Mesenchymal stem cell (in vitro differentiated cells and primary cell): Measurements from ENCODE around the gene F8.
"Not testable (repeated sequence)": the region's sequence is repeated elsewhere in the genome, so short reads cannot be mapped to it uniquely, and the experiment has no call there.

ENCODE experiments used
- DNase-seq: peaks from one replicate; pipeline ENCODE4 v3.0.0-alpha.2; 2013
- H2AFZ ChIP-seq: one replicate; pipeline ENCODE4 v1.6.1; 2013; ENCODE audit warnings: low read depth, mild to moderate bottlenecking, control low read depth, inconsistent platforms, low read length, moderate library complexity
- H2AK5ac ChIP-seq: 2 replicates; pipeline ENCODE4 v1.6.1; 2013; ENCODE audit warnings: low read length, moderate library complexity, mild to moderate bottlenecking, inconsistent platforms; ENCODE audit not compliant: severe bottlenecking
- H2BK120ac ChIP-seq: one replicate; pipeline ENCODE4 v1.6.1; 2013; ENCODE audit warnings: low read depth, mild to moderate bottlenecking, inconsistent platforms, low read length, moderate library complexity
- H2BK12ac ChIP-seq, 2 experiments: one replicate each; pipeline ENCODE4 v1.6.1; 2013; ENCODE audit warnings: inconsistent platforms in 2 of 2, low read length in 2 of 2, mild to moderate bottlenecking in 2 of 2, moderate library complexity in 2 of 2, control low read depth in 1 of 2
- H2BK15ac ChIP-seq: one replicate; pipeline ENCODE4 v1.6.1; 2013; ENCODE audit warnings: mild to moderate bottlenecking, low read depth, inconsistent platforms; ENCODE audit not compliant: poor library complexity, severe bottlenecking
- H2BK5ac ChIP-seq: 2 replicates; pipeline ENCODE4 v1.6.1; 2013; ENCODE audit warnings: low read depth, mild to moderate bottlenecking, low read length, control low read depth, inconsistent platforms; ENCODE audit not compliant: poor library complexity, severe bottlenecking
- H3K14ac ChIP-seq, 2 experiments: one replicate each; pipeline ENCODE4 v1.6.1; 2013; ENCODE audit warnings: inconsistent platforms in 2 of 2, low read length in 2 of 2, control low read depth in 1 of 2, mild to moderate bottlenecking in 1 of 2, moderate library complexity in 1 of 2
- H3K18ac ChIP-seq, 2 experiments: one replicate each; pipeline ENCODE4 v1.6.1; 2013; ENCODE audit warnings: inconsistent platforms in 2 of 2, low read length in 2 of 2, control low read depth in 1 of 2, low read depth in 1 of 2, mild to moderate bottlenecking in 1 of 2
- H3K23ac ChIP-seq, 2 experiments: one replicate each; pipeline ENCODE4 v1.6.1; 2013; ENCODE audit warnings: inconsistent platforms in 2 of 2, low read length in 2 of 2, mild to moderate bottlenecking in 2 of 2, moderate library complexity in 2 of 2, control low read depth in 1 of 2
- H3K27ac ChIP-seq: 2 replicates; pipeline ENCODE4 v1.5.1; 2013; ENCODE audit warnings: mild to moderate bottlenecking, moderate library complexity, low read length, control low read depth, inconsistent platforms; ENCODE audit not compliant: poor library complexity, severe bottlenecking
- H3K27me3 ChIP-seq, 2 experiments: 2 replicates each; pipeline versions ENCODE4 v1.6.1 to v1.7.0; 2013; ENCODE audit warnings: low read length in 2 of 2, mild to moderate bottlenecking in 2 of 2, moderate library complexity in 2 of 2, control low read depth in 1 of 2, inconsistent platforms in 1 of 2; ENCODE audit not compliant: control insufficient read depth in 1 of 2, insufficient read depth in 1 of 2
- H3K36me3 ChIP-seq, 2 experiments: 2 replicates each; pipeline versions ENCODE4 v1.6.1 to v1.7.0; 2013; ENCODE audit warnings: low read length in 2 of 2, control low read depth in 1 of 2, inconsistent platforms in 1 of 2, low read depth in 1 of 2, mild to moderate bottlenecking in 1 of 2; ENCODE audit not compliant: insufficient read depth in 2 of 2, control insufficient read depth in 1 of 2
- H3K4ac ChIP-seq, 2 experiments: one replicate each; pipeline ENCODE4 v1.6.1; 2013; ENCODE audit warnings: inconsistent platforms in 2 of 2, low read length in 2 of 2, mild to moderate bottlenecking in 2 of 2, moderate library complexity in 2 of 2, control low read depth in 1 of 2, low read depth in 1 of 2
- H3K4me1 ChIP-seq: 2 replicates; pipeline ENCODE4 v1.6.1; 2013; ENCODE audit warnings: low read depth, low read length, control low read depth; ENCODE audit not compliant: control insufficient read depth, insufficient read depth
- H3K4me2 ChIP-seq: 2 replicates; pipeline ENCODE4 v1.6.1; 2013; ENCODE audit warnings: low read length, mild to moderate bottlenecking, inconsistent platforms; ENCODE audit not compliant: poor library complexity, severe bottlenecking
- H3K4me3 ChIP-seq, 2 experiments: 2 replicates each; pipeline versions ENCODE4 v1.5.1 to v1.7.0; 2013; ENCODE audit warnings: low read length in 2 of 2, mild to moderate bottlenecking in 2 of 2, control low read depth in 1 of 2, low read depth in 1 of 2; ENCODE audit not compliant: insufficient read depth in 1 of 2
- H3K79me1 ChIP-seq: replicated peaks from 2 replicates; pipeline ENCODE4 v1.6.1; 2013; ENCODE audit warnings: mild to moderate bottlenecking, control low read depth, low read length, inconsistent platforms; ENCODE audit not compliant: poor library complexity, severe bottlenecking
- H3K9ac ChIP-seq: 2 replicates; pipeline ENCODE4 v1.7.0; 2013; ENCODE audit warnings: mild to moderate bottlenecking, low read length, moderate library complexity
- H3K9me3 ChIP-seq: 2 replicates; pipeline ENCODE4 v1.7.0; 2013; ENCODE audit warnings: mild to moderate bottlenecking, low read length; ENCODE audit not compliant: control insufficient read depth
- H4K8ac ChIP-seq: one replicate; pipeline ENCODE4 v1.6.1; 2013; ENCODE audit warnings: inconsistent platforms, mild to moderate bottlenecking, low read length, moderate library complexity
- H4K91ac ChIP-seq: one replicate; pipeline ENCODE4 v1.6.1; 2013; ENCODE audit warnings: mild to moderate bottlenecking, low read length, inconsistent platforms
- WGBS: methylation state at CpG from one replicate; pipeline ENCODE4 v1.1.7; 2013; ENCODE audit warnings: mixed read lengths; 5-methylcytosine and 5-hydroxymethylcytosine counted together

Gene F8

DNA sequence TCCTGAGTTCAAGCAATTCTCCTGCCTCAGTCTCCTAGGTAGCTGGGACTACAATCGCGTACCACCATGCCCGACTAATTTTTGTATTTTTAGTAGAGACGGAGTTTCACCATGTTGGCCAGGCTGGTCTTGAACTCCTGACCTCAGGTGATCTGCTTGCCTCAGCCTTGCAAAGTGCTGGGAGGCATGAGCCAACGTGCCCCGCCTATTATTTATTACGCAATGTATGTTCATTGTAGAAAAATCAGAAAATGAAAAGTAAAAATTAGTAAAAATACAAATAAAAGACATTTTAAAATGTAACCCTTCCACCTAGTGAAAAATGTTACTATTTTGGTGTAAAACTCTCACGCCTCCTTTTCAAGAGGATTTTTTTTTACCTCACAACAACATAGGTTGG, 122.2 kb downstream of the F8 start:
- H3K4ac ChIP-seq, result no peak overlapping the region
- no peak for DNase-seq
- 97% methylated on average over 4 of the region's 8 CpGs for whole genome bisulfite sequencing
- no peaks in the 10 kb centered on the region for H3K79me1 ChIP-seq
- no peaks in the 10 kb centered on the region for H3K9me3 ChIP-seq
- H3K27me3 ChIP-seq, result peaks cover 0 to 5% of the 10 kb centered on the region in 2 experiments
- no peaks in the 10 kb centered on the region for H3K4me1 ChIP-seq
- H3K18ac ChIP-seq, result no peak overlapping the region
- no peak overlapping the region for H2AFZ ChIP-seq
- no peak overlapping the region for H3K23ac ChIP-seq
- no peak overlapping the region for H2BK12ac ChIP-seq
- no peak overlapping the region for H2AK5ac ChIP-seq
- H2BK15ac ChIP-seq, result no peak overlapping the region
- H3K36me3 ChIP-seq, result no peaks in the 10 kb centered on the region
- no peak overlapping the region for H2BK120ac ChIP-seq
- no peak overlapping the region for H3K27ac ChIP-seq
- no peak overlapping the region for H4K91ac ChIP-seq
- no peak overlapping the region for H2BK5ac ChIP-seq
- no peak overlapping the region for H3K4me2 ChIP-seq
- no peak overlapping the region for H3K9ac ChIP-seq
- H4K8ac ChIP-seq, result no peak overlapping the region
- no peak overlapping the region for H3K4me3 ChIP-seq
- H3K14ac ChIP-seq, result no peak overlapping the region

GRCh38 chrX:154892296-154892695, 130.2 kb downstream of the F8 start:
- 78% methylated on average over 1 of the region's 1 CpG for WGBS
- Histone ChIP-seq H2BK5ac (no peak overlapping the region), H3K4me2 (no peak overlapping the region)

GRCh38 chrX:154890990-154891639, 131.4 kb downstream of the F8 start:
- no peak overlapping the region for H2BK120ac ChIP-seq
- no peaks in the 10 kb centered on the region for H3K36me3 ChIP-seq
- H2BK12ac ChIP-seq, result no peak overlapping the region
- no peak overlapping the region for H3K14ac ChIP-seq
- no peak overlapping the region for H3K4me2 ChIP-seq
- H4K91ac ChIP-seq, result no peak overlapping the region
- no peaks in the 10 kb centered on the region for H3K27me3 ChIP-seq
- no peak for DNase-seq
- H3K79me1 ChIP-seq, result no peaks in the 10 kb centered on the region
- no peak overlapping the region for H3K9ac ChIP-seq
- H3K23ac ChIP-seq, result no peak overlapping the region
- H3K4me1 ChIP-seq, result no peaks in the 10 kb centered on the region
- no peak overlapping the region for H2AFZ ChIP-seq
- H2BK15ac ChIP-seq, result no peak overlapping the region
- H3K4me3 ChIP-seq, result no peak overlapping the region
- no peaks in the 10 kb centered on the region for H3K9me3 ChIP-seq
- H2BK5ac ChIP-seq, result no peak overlapping the region
- no peak overlapping the region for H3K18ac ChIP-seq
- no peak overlapping the region for H3K4ac ChIP-seq
- WGBS, result no CpG with 5 or more reads among the region's 1 CpG
- no peak overlapping the region for H2AK5ac ChIP-seq
- H4K8ac ChIP-seq, result no peak overlapping the region
- no peak overlapping the region for H3K27ac ChIP-seq

More at GRCh38 chrX:154892296-154892695, 130.2 kb downstream of the F8 start:
- no peaks in the 10 kb centered on the region for H3K36me3 ChIP-seq
- no peaks in the 10 kb centered on the region for H3K79me1 ChIP-seq
- no peaks in the 10 kb centered on the region for H3K9me3 ChIP-seq
- H4K8ac ChIP-seq, result no peak overlapping the region
- H2AFZ ChIP-seq, result no peak overlapping the region
- no peak overlapping the region for H2BK120ac ChIP-seq
- no peak overlapping the region for H3K18ac ChIP-seq
- H3K27ac ChIP-seq, result no peak overlapping the region
- no peaks in the 10 kb centered on the region for H3K4me1 ChIP-seq
- H2BK12ac ChIP-seq, result no peak overlapping the region
- H3K23ac ChIP-seq, result no peak overlapping the region
- no peak overlapping the region for H2BK15ac ChIP-seq
- no peak overlapping the region for H3K9ac ChIP-seq
- no peaks in the 10 kb centered on the region for H3K27me3 ChIP-seq
- no peak overlapping the region for H4K91ac ChIP-seq
- no peak overlapping the region for H3K14ac ChIP-seq
- H3K4me3 ChIP-seq, result no peak overlapping the region
- DNase-seq, result no peak
- no peak overlapping the region for H2AK5ac ChIP-seq
- no peak overlapping the region for H3K4ac ChIP-seq

- not testable (repeated sequence) for H2BK120ac ChIP-seq, H3K9me3 ChIP-seq, H3K27ac ChIP-seq, H3K79me1 ChIP-seq, H3K9ac ChIP-seq, H3K36me3 ChIP-seq, H3K4ac ChIP-seq, DNase-seq, H2BK5ac ChIP-seq, H2AK5ac ChIP-seq, H2BK15ac ChIP-seq, H3K23ac ChIP-seq, H2BK12ac ChIP-seq, H3K4me3 ChIP-seq, H3K14ac ChIP-seq, H3K4me2 ChIP-seq, H3K4me1 ChIP-seq, H3K18ac ChIP-seq, H2AFZ ChIP-seq, H3K27me3 ChIP-seq, H4K8ac ChIP-seq, H4K91ac ChIP-seq
- whole genome bisulfite sequencing, result no CpG with 5 or more reads among the region's 62 CpGs
Measured at GRCh38 chrX:154886789-154887221, 135.7 kb downstream of the F8 start.
